Measurements from ENCODE around the gene CCND1.

GRCh38 chr11:69664901-69665300 is 23.9 kb downstream of the CCND1 start:
- TF ChIP-seq, protein P1, sequence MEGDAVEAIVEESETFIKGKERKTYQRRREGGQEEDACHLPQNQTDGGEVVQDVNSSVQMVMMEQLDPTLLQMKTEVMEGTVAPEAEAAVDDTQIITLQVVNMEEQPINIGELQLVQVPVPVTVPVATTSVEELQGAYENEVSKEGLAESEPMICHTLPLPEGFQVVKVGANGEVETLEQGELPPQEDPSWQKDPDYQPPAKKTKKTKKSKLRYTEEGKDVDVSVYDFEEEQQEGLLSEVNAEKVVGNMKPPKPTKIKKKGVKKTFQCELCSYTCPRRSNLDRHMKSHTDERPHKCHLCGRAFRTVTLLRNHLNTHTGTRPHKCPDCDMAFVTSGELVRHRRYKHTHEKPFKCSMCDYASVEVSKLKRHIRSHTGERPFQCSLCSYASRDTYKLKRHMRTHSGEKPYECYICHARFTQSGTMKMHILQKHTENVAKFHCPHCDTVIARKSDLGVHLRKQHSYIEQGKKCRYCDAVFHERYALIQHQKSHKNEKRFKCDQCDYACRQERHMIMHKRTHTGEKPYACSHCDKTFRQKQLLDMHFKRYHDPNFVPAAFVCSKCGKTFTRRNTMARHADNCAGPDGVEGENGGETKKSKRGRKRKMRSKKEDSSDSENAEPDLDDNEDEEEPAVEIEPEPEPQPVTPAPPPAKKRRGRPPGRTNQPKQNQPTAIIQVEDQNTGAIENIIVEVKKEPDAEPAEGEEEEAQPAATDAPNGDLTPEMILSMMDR (IDR thresholded peaks at IDR 0.05): no peak
- TF ChIP-seq EZH2 (IDR thresholded peaks at IDR 0.05): no peak
- TF ChIP-seq EZH2phosphoT487 (IDR thresholded peaks at IDR 0.05): no peak

Data from neural progenitor cell (in vitro differentiated cells).